Astrocyte (in vitro differentiated cells and primary cell): ENCODE results near the gene ZXDC. TPM values are rescaled to one million over a fixed set of nuclear protein-coding genes. Genes with fewer than 3 reads are reported as not detected.

Experiments used
- DNase-seq: peaks from one replicate; pipeline ENCODE4 v3.0.0-alpha.2; 2010; ENCODE audit warnings: low read depth
- FAIRE-seq: peaks from 2 replicates; lab custom pipeline; 2011; peaks lifted over from hg19 to GRCh38; lab: Jason Lieb, UNC
- H2AFZ ChIP-seq: 2 replicates; pipeline ENCODE4 v1.6.0; 2012; ENCODE audit warnings: low read depth, low read length, inconsistent platforms
- H3K27ac ChIP-seq: 2 replicates; pipeline ENCODE4 v1.5.1; 2011; ENCODE audit warnings: low read depth, low read length, inconsistent platforms
- H3K27me3 ChIP-seq: 2 replicates; pipeline ENCODE4 v1.6.0; 2011; ENCODE audit warnings: low read length, inconsistent platforms; ENCODE audit not compliant: insufficient read depth
- H3K36me3 ChIP-seq: 2 replicates; pipeline ENCODE4 v1.5.1; 2011; ENCODE audit warnings: low read length, inconsistent platforms; ENCODE audit not compliant: insufficient read depth
- H3K4me1 ChIP-seq: 2 replicates; pipeline ENCODE4 v1.5.1; 2011; ENCODE audit warnings: low read length, inconsistent platforms; ENCODE audit not compliant: insufficient read depth
- H3K4me2 ChIP-seq: 2 replicates; pipeline ENCODE4 v1.6.0; 2012; ENCODE audit warnings: low read length, inconsistent platforms
- H3K4me3 ChIP-seq: 2 replicates; pipeline ENCODE4 v1.5.1; 2011; ENCODE audit warnings: low read depth, mild to moderate bottlenecking, low read length, inconsistent platforms; ENCODE audit not compliant: insufficient read depth
- H3K79me2 ChIP-seq: 2 replicates; pipeline ENCODE4 v1.6.0; 2012; ENCODE audit warnings: mild to moderate bottlenecking, low read length, inconsistent platforms; ENCODE audit not compliant: insufficient read depth
- H3K9ac ChIP-seq: 2 replicates; pipeline ENCODE4 v1.6.0; 2012; ENCODE audit warnings: mild to moderate bottlenecking, low read length, inconsistent platforms
- H3K9me3 ChIP-seq: 2 replicates; pipeline ENCODE4 v1.5.1; 2012; ENCODE audit warnings: low read depth, mild to moderate bottlenecking, low read length, inconsistent platforms; ENCODE audit not compliant: insufficient read depth
- H4K20me1 ChIP-seq: 2 replicates; pipeline ENCODE4 v1.6.0; 2012; ENCODE audit warnings: low read length, inconsistent platforms; ENCODE audit not compliant: insufficient read depth
- H3K27ac Mint-ChIP-seq: one replicate; pipeline ENCODE4 v1.8.0; 2021; ENCODE audit warnings: mild to moderate bottlenecking, mixed read lengths; ENCODE audit not compliant: unreplicated experiment
- H3K27me3 Mint-ChIP-seq: one replicate; pipeline ENCODE4 v1.8.0; 2021; ENCODE audit warnings: low read depth, mixed read lengths; ENCODE audit not compliant: unreplicated experiment
- H3K36me3 Mint-ChIP-seq: one replicate; pipeline ENCODE4 v1.8.0; 2021; ENCODE audit warnings: low read depth, mixed read lengths; ENCODE audit not compliant: unreplicated experiment
- H3K4me1 Mint-ChIP-seq: one replicate; pipeline ENCODE4 v1.8.0; 2021; ENCODE audit warnings: low read depth, mixed read lengths; ENCODE audit not compliant: unreplicated experiment
- H3K4me3 Mint-ChIP-seq: one replicate; pipeline ENCODE4 v1.8.0; 2021; ENCODE audit warnings: mild to moderate bottlenecking, moderate library complexity, mixed read lengths; ENCODE audit not compliant: unreplicated experiment
- H3K9me3 Mint-ChIP-seq: one replicate; pipeline ENCODE4 v1.8.0; 2021; ENCODE audit warnings: mild to moderate bottlenecking, mixed read lengths; ENCODE audit not compliant: unreplicated experiment
- CTCF ChIP-seq: IDR thresholded peaks from 2 replicates; pipeline ENCODE4 v1.5.1; 2011; ENCODE audit warnings: low read depth, mild to moderate bottlenecking, inconsistent platforms, low read length, moderate library complexity; ENCODE audit not compliant: insufficient read depth
- EZH2 ChIP-seq: IDR thresholded peaks from 2 replicates; pipeline ENCODE4 v1.6.1; 2012; ENCODE audit warnings: mild to moderate bottlenecking, low read length, inconsistent platforms; ENCODE audit not compliant: insufficient read depth
- total RNA-seq: library from RNA; stranded (reverse); gene quantifications from 2 replicates; pipeline ENCODE4 v1.2.1, GENCODE V29; 2021

The ZXDC gene
- total RNA-seq, 1 donor from 2014 or later: 19.6 TPM

GRCh38 chr3:126511291-126511690 is 35.6 kb upstream of the ZXDC start:
- TF ChIP-seq CTCF (no peak), EZH2 (no peak)
- Histone ChIP-seq H3K79me2 (no peaks in the 10 kb centered on the region), H4K20me1 (no peaks in the 10 kb centered on the region), H3K4me2 (no peak overlapping the region), H3K4me3 (no peak overlapping the region), H3K27ac (no peak overlapping the region), H3K9me3 (no peaks in the 10 kb centered on the region), H3K36me3 (no peaks in the 10 kb centered on the region), H3K9ac (no peak overlapping the region), H3K27me3 (peaks cover 5% of the 10 kb centered on the region), H2AFZ (no peak overlapping the region), H3K4me1 (no peaks in the 10 kb centered on the region)
- FAIRE-seq: no peak
- Mint-ChIP-seq H3K36me3 (peaks cover 2% of the 10 kb centered on the region), H3K27me3 (peaks cover 24% of the 10 kb centered on the region), H3K4me1 (peaks cover 1% of the 10 kb centered on the region), H3K4me3 (no peak overlapping the region), H3K27ac (no peak overlapping the region), H3K9me3 (no peaks in the 10 kb centered on the region)
- DNase-seq: no peak

DNA sequence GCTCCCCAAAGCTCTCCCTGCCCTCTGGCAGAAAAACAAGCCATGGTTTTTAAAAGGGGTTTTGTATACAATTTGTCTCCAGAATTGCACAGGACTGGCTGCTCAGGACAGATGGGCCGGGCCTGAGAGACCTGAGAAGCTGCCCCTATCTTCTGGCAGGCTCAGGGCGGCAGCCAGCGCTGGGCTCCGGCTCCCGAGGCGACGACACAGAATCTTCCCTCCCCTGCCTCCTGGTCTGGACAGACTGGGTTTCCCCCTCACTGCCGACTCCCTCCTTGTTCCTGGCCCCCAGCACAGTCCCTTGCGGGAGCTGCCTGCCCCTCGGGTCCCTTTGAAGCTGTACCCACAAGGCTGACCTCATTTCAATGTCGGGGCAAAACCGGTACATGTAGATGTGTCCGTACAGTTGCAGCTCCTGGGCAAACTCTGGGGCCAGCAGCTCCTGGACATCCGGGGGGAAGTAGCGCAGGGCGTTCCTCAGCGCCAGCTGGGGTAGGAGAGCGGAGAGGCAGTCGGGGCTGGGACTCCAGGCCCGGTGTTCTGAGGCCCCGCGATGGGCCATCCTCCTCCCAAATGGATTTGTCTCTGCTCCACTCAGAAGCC is 34.7 kb upstream of the ZXDC start:
- no peak overlapping the region for H3K4me2 ChIP-seq
- H3K36me3 ChIP-seq: no peaks in the 10 kb centered on the region
- Mint-ChIP-seq H3K4me1 (peaks cover 1% of the 10 kb centered on the region), H3K27ac (no peak overlapping the region), H3K36me3 (peaks cover 2% of the 10 kb centered on the region), H3K4me3 (no peak overlapping the region), H3K27me3 (peaks cover 26% of the 10 kb centered on the region), H3K9me3 (no peaks in the 10 kb centered on the region)
- H3K4me1 ChIP-seq: no peaks in the 10 kb centered on the region
- H3K27me3 ChIP-seq: peaks cover 5% of the 10 kb centered on the region
- no peaks in the 10 kb centered on the region for H4K20me1 ChIP-seq
- TF ChIP-seq EZH2 (no peak), CTCF (no peak)
- FAIRE-seq (no peak), DNase-seq (no peak)
- no peak overlapping the region for H3K4me3 ChIP-seq
- no peak overlapping the region for H3K27ac ChIP-seq
- H3K79me2 ChIP-seq: no peaks in the 10 kb centered on the region
- H3K9me3 ChIP-seq: no peaks in the 10 kb centered on the region
- no peak overlapping the region for H3K9ac ChIP-seq
- no peak overlapping the region for H2AFZ ChIP-seq

GRCh38 chr3:126509597-126510307 is 34.1 kb upstream of the ZXDC start:
- peaks cover 5% of the 10 kb centered on the region for H3K27me3 ChIP-seq
- H3K4me3 ChIP-seq: no peak overlapping the region
- H3K9ac ChIP-seq: no peak overlapping the region
- no peak overlapping the region for H3K27ac ChIP-seq
- TF ChIP-seq CTCF (no peak), EZH2 (no peak)
- Mint-ChIP-seq H3K27me3 (peaks cover 32% of the 10 kb centered on the region), H3K4me1 (peaks cover 1% of the 10 kb centered on the region), H3K27ac (no peak overlapping the region), H3K36me3 (peaks cover 2% of the 10 kb centered on the region), H3K4me3 (no peak overlapping the region), H3K9me3 (peaks cover 1% of the 10 kb centered on the region)
- H3K4me2 ChIP-seq: no peak overlapping the region
- H3K79me2 ChIP-seq: no peaks in the 10 kb centered on the region
- H3K36me3 ChIP-seq: no peaks in the 10 kb centered on the region
- no peaks in the 10 kb centered on the region for H3K4me1 ChIP-seq
- no peak overlapping the region for H2AFZ ChIP-seq
- DNase-seq: no peak
- FAIRE-seq: no peak
- no peaks in the 10 kb centered on the region for H3K9me3 ChIP-seq
- no peaks in the 10 kb centered on the region for H4K20me1 ChIP-seq
